NCI-H1436 treated with DMSO at 0.1 percent for 48 hours (cell line): ENCODE measurements around the gene PHLDB1.
"Not testable (repeated sequence)": the region's sequence is repeated elsewhere in the genome, so short reads cannot be mapped to it uniquely, and the experiment has no call there.

Experiments
- DNase-seq: peaks from one replicate; lab custom pipeline; 2025; lab: John Stamatoyannopoulos, UW

The PHLDB1 gene

DNA sequence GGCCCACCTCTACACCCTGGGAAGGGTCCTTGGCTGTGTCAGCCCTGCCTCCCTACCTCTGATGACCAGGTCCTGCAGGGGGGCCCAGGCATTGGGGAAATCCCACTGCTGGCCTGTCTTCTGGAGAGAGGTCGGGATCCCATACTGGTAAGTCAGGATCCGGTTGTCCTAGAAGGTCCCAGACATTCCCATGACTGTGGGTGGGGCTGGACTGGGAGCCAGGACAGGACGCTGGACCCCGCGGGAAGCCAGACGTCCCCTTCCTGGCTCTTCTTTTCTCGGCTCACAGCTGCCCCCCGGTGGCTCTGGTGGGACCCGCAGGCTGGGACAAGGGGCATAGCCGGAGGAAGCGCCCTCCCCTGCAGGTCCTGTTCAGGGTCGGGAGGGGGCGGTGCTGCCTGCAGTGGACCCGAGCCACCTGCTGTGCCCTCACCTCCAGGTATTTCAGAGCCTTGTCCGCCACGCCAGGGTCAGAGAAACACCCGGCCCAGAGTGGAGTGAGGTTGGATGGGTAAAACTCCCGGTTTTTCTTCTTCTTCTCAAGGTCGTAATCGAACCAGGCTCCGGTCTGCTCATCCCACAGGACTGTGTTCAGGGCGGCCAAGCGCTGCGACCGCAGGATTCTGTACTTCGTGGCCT, 52.0 kb downstream of the PHLDB1 start:
- DNase-seq: peak; percentile 53

GRCh38 chr11:118659953-118660680, 52.7 kb downstream of the PHLDB1 start:
- no peak for DNase-seq

DNA sequence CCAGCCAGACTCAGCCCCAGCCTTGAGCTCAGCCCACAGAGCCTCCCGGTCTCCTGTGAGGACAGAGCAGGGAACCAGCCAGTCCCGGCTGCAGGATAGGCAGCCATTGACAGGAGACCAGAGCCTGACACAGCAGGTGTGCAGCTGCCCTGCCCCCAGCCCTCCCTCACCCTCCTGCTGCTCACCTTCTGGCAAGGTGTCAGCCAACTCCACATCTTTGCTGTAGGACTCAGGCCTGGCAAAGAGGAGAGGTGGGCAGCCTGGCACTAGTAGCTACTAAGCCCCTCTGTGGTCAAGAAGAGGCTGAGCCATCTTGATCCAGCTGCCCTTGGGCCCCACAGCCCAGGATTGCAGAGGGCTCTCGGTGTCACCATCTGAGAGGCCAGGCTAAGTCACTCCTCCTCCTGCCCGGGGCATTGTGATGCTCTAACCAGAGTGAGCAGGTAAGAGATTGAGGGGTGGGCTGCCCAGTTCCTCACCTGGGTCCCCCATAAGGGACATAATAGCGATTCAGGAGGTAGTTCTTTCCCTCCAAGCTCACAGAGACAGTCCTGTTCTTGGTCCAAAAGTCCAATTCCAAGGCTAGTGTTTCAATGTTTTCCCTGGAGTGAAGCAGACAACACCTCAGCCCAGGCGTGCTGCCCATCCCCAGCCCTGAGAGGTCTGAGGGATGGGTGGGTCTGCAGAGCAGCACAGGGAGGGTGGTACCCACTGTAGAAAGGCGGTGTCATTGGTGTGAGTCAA, 53.4 kb downstream of the PHLDB1 start:
- no peak for DNase-seq

- no peak for DNase-seq
These were observed 54.2 kb downstream of the PHLDB1 start for GRCh38 chr11:118661425-118662301.

- no peak for DNase-seq
These were observed 55.2 kb downstream of the PHLDB1 start for GRCh38 chr11:118662401-118663271.

DNA sequence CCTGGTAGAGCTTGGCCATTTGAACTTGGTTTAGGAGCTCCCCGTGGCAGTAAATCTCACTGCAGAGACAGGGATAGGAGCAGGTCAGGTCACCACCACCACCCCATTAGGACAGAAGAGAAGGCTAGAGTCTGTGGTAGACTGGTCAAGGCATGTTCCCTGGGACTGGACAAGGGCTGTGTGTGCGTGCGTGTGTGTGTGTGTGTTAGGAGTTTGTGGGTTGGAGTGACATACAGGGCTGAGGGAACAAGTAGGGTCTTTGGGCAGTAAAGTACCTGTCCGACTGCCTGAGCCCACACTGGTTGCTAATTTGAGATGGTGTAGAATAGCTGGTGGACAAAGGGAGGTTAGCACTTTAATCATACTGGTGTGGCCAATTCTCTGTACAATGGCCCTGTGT, 56.0 kb downstream of the PHLDB1 start:
- no peak for DNase-seq

DNA sequence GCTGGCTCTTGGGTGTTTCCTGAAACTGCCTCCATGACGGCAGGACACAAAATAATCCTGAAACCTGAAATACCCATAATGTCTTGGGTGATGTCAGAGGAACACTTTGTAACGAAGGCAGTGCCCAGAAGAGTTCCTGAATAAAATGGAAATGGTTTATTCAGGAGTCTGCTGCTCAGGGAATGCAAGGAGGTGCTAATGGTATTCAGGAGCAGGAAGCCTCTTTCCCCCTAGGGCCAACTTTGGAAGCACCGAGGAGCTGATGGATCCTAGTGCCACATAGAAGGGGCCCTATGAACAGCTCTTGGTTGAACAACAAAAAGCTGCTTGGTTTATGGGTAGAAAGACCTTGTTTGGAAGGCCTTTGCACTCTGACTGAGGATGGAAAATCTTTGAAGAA, 56.5 kb downstream of the PHLDB1 start:
- no peak for DNase-seq

DNA sequence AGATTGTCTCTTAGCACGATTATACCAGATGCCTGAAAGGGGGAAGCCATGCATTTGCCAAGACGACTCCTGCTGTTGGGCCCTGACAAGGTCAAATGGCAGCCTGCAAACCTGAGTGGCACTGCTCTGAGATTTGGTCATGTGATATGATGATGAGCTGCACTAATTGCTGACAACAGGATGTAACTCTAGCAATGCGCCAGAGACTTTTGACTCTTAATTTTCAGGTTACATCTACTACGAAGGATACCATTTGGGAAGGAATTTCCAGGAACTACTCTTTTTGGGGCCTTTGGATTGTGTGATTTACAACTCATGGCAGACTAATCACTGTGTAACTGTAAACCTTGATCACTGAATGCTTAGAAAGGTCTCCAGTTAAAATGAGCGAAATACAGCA, 59.0 kb downstream of the PHLDB1 start:
- DNase-seq: no peak

DNA sequence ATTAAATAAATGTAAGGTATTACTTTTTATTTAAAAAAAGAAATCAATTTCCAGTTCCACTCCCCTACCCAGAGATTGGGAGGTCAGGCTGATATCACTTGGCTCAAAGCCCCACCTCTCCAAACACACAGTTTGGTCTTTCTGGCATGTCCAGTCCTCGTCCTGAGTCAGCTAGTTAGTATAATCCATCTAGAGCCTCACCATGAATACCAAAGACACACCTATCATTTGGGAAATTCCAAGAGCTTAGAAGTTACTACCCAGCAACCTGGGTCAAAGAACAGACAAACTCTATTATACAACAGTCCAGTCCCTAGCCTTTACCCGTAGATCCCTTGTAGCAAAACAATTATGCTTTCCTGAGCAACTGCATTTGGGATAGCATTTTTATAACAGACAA, 62.6 kb downstream of the PHLDB1 start:
- no peak for DNase-seq

DNA sequence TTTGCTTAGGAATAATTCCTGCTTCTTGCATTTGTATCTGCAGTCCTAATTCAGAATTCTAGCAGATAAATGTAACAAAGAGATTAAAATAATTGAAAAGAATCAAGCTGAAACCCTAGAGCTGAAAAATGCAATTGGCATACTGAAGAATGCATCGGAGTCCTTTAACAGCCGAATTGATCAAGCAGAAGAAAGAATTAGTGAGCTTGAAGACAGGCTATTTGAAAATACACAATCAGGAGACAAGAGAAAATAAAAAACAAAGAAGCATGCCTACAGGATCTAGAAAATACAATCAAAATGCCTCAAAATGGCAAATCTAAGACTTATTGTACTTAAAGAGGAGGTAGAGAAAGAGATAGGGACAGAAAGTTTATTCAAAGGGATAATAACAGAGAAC, 63.8 kb downstream of the PHLDB1 start:
- DNase-seq: no peak

DNA sequence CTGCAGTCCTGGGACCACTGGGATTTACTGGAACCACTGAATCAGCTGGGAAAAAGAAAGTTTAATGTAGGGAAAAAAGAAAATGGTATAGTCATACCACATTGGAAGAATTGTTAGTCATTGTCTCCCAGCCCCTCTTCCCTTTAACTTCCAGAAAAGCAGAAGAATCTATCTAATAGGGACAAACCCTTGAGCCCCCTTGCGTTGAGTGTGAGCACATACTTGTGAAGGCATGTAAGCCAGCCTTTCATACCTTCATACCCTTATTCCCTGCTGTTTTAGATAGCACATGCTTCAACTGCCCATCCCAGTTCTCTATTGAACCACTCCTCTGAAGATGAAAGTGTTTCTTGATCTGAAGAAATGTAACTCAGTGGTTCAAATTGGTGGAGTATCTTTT, 65.4 kb downstream of the PHLDB1 start:
- no peak for DNase-seq

GRCh38 chr11:118673361-118674081, 66.1 kb downstream of the PHLDB1 start:
- DNase-seq: no peak

- no peak for DNase-seq
These were observed 66.6 kb downstream of the PHLDB1 start for GRCh38 chr11:118674082-118674435.

GRCh38 chr11:118677977-118678376, 70.6 kb downstream of the PHLDB1 start:
- DNase-seq: no peak

DNA sequence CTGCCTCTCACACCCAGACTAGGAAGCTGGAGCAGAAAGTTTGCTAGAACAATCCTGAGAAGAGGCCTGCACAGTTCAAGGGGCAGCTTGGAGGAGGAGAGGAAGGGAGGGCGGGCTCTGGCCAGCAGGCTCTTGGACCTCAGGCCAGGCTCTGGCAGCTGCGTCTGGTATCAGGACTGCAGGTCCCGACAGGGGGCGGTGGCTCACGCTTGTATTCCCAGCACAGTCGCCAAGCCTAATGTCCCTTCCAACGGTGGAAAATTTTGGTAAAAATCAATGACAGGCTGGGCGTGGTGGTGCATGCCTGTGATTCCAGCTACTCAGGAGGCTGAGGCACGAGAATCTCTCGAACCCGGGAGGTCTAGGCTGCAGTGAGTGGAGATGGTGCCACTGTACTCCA, 71.5 kb downstream of the PHLDB1 start:
- not testable (repeated sequence) for DNase-seq

DNA sequence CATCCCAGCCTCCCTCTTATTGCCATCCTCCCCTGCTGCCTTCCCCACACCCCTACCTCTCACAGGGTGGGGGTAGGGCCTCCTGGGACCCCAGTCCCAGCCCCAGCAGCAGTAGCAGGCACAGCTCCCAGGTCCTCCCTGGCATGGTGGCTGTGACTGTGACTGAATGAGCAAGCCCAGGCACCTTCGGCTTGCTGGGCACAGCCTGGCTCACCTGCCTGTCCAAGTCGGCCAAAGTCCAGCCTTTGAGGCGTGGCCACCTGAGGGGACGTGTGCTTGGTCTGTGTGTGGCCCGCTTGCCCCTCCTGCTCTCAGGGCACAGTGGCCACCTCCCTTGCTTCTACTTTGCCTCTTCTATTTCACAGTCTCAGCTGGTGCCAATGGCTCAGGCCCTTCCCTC, 72.1 kb downstream of the PHLDB1 start, which contains the start of gene TREH:
TREH (minus strand) TSS at position 168 of the 400 bp plus-strand sequence; CDS start at position 145, 23 bp downstream.
- DNase-seq: no peak

DNA sequence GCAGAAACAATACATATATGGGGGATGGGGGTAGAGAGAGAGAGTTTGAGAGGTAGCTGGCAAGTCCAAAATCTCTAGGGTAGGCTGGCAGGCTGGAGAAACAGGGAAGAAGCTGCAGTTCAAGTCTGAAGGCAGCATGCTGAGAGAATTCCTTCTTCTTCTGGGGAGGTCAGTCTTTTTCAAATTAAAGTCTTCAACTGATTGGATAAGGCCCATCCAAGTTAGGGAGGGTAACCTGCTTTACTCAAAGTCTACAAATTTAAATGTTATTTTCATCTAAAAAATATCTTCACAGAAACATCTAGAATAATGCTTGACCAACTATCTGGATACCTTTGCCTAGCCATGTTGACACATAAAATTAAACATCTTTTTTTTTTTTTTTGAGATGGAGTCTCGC, 75.0 kb downstream of the PHLDB1 start:
- DNase-seq: no peak

DNA sequence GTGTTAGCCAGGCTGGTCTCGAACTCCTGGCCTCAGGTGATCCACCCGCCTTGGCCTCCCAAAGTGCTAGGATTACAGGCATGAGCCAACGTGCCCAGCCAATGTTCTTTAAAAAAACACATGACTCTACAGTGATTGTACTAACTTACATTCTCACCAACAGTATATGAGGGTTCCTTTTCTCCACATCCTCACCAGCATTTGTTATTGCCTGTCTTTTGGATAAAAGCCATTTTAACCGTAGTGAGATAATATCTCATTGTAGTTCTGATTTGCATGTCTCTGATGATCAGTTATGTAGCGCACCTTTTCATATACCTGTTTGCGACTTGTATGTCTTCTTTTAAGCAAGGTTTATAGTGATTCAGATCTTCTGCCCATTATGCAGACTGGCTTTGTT, 75.5 kb downstream of the PHLDB1 start:
- DNase-seq: not testable (repeated sequence)

GRCh38 chr11:118684187-118684586, 76.8 kb downstream of the PHLDB1 start:
- no peak for DNase-seq

DNA sequence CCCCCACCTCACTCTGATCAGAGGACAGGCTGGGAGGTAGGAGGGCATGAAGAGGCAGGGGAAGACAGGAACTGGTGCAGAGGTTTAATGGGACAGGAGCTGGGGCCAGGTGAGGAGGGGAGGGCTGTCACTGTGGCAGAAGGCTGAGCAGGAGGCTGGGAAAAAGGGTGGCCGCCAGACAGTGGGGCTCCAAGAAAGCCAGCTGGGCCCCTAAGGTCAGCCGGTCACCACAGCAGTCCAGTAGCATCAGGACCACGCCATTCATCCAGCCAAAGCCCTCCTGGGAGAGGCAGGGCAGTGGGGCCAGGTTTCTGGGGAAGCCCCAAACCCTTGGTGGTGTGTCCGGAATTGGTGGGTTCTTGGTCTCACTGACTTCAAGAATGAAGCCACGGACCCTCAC, 80.5 kb downstream of the PHLDB1 start:
- DNase-seq: no peak
